Measurements from ENCODE around the gene STN1.

STN1 gene

GRCh38 chr10:103840740-103841070 lies 77.3 kb downstream of the STN1 start:
- DNase-seq = no peak

- no peak for DNase-seq
Measured at GRCh38 chr10:103839872-103840739, 77.9 kb downstream of the STN1 start.

- DNase-seq = no peak
Measured at GRCh38 chr10:103839519-103839871, 78.5 kb downstream of the STN1 start.

- no peak for DNase-seq
Measured at GRCh38 chr10:103838862-103839518, 79.0 kb downstream of the STN1 start.

GRCh38 chr10:103838070-103838395 lies 80.0 kb downstream of the STN1 start:
- DNase-seq = no peak

GRCh38 chr10:103837370-103838069 lies 80.5 kb downstream of the STN1 start:
- no peak for DNase-seq

- no peak for DNase-seq
Measured at GRCh38 chr10:103836861-103837260, 81.1 kb downstream of the STN1 start.

- DNase-seq = no peak
Measured at GRCh38 chr10:103836273-103836672, 81.7 kb downstream of the STN1 start.

- DNase-seq = no peak
Measured at GRCh38 chr10:103835096-103836050, 82.6 kb downstream of the STN1 start.

- no peak for DNase-seq
Measured at GRCh38 chr10:103834436-103835095, 83.4 kb downstream of the STN1 start.

GRCh38 chr10:103833731-103834365 lies 84.1 kb downstream of the STN1 start:
- no peak for DNase-seq

- DNase-seq = no peak
Measured at GRCh38 chr10:103832806-103833205, 85.2 kb downstream of the STN1 start.
